Sigmoid colon (tissue), 4 donors: Measurements from ENCODE around the gene PPDPF.

ENCODE experiments used
- CTCF ChIP-seq, 4 experiments: fragments of 450-650 bp in 3 of 4; fragments of 200-600 bp in 1 of 4; IDR thresholded peaks; one replicate each; pipeline ENCODE4 v1.5.1; 2016 to 2019; ENCODE audit warnings: antibody characterized with exemption in 4 of 4, mild to moderate bottlenecking in 3 of 4, moderate library complexity in 2 of 4
- POLR2A ChIP-seq, 2 donors: fragments of 450-650 bp; IDR thresholded peaks; one replicate each; pipeline ENCODE4 v1.6.1; 2016; ENCODE audit warnings: antibody characterized with exemption in 2 of 2, mild to moderate bottlenecking in 2 of 2, moderate library complexity in 2 of 2
- POLR2AphosphoS5 ChIP-seq, 4 donors: sonication (generic); formaldehyde crosslinking; IDR thresholded peaks; one replicate each; pipeline ENCODE4 v1.6.1; 2017; ENCODE audit warnings: antibody characterized with exemption in 4 of 4

- no peak for TF ChIP-seq CTCF (IDR thresholded peaks at IDR 0.05)
- TF ChIP-seq POLR2A (IDR thresholded peaks at IDR 0.05), result no peak
- no peak for TF ChIP-seq POLR2AphosphoS5 (IDR thresholded peaks at IDR 0.05)
These were observed 25.2 kb downstream of the PPDPF start for GRCh38 chr20:63545814-63546213.
